ENCODE data around the gene CFAP92.

CFAP92 gene

DNA sequence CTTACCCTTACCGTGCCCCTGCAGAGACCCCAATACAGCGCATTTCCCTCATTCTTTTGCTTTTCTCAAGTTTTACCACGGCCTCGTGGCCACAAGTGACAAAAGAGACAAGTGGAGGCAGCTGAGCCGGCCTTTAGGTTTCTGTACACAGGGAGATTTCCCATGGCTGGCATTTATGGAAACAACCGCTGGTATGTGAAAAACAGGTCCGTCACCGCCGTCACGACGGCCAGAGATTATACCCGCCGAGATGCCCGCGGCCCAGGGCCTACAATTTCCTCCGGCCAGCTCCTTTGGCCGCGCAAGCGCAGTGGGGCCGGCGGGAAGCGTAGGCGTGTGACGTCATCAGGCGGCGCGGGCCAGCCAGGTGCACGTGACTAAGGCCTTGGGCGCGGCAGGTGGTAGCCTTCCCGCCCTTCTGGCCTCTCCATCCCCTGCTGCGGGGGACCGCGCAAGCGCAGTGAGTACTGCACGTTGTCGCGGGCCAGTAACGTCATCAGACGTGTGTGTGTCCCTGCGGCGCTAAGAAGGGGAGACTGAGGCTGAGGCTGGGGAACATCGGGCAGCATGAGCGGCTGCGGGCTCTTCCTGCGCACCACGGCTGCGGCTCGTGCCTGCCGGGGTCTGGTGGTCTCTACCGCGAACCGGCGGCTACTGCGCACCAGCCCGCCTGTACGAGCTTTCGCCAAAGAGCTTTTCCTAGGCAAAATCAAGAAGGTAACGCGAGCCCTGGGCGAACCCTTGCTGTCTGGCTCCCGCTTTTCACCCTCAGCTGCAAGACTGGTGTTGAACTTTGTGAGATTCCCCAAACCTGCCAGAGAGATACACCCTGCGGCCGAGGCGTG lies 114.5 kb downstream of the CFAP92 start, which contains the start of gene ACAD9:
Gene ACAD9 (plus strand): TSS at position 496 of the 845 bp plus-strand sequence. CDS start 72 bp downstream, at position 568.
- Histone ChIP-seq H3K27ac (ENCODE audit: low read length) (peak within 1 kb of the TSS; percentile 81), H3K36me3 (replicated peaks; ENCODE audit: insufficient read depth, low read length) (no peaks in the 10 kb centered on the region), H3K9ac (ENCODE audit: low read length) (peak within 1 kb of the TSS; percentile 95), H3K4me2 (ENCODE audit: low read depth, low read length) (peak within 1 kb of the TSS; percentile 89), H3F3A (ENCODE audit: insufficient read depth, low read length) (no peaks in the 10 kb centered on the region), H3K27me3 (replicated peaks; ENCODE audit: insufficient read depth, low read length) (no peaks in the 10 kb centered on the region), H3K9me3 (replicated peaks; ENCODE audit: insufficient read depth, low read length) (no peaks in the 10 kb centered on the region), H3K4me1 (ENCODE audit: low read length) (peaks cover 9% of the 10 kb centered on the region), H3K9me2 (replicated peaks; ENCODE audit: insufficient read depth, low read length) (no peaks in the 10 kb centered on the region), H2AFZ (ENCODE audit: low read length) (peak within 1 kb of the TSS; percentile 95), H3K4me3 (ENCODE audit: low read length) (peak within 1 kb of the TSS; percentile 76), H3K79me2 (ENCODE audit: low read length) (peaks cover 66% of the 10 kb centered on the region), H4K20me1 (ENCODE audit: insufficient read depth, low read length) (no peaks in the 10 kb centered on the region)
- peak; percentile 98 for DNase-seq
- no peak for TF ChIP-seq EZH2 (optimal IDR thresholded peaks at IDR 0.05; ENCODE audit: low read depth, low read length)
- no peak for TF ChIP-seq EZH2phosphoT487 (IDR thresholded peaks at IDR 0.05; ENCODE audit: low read length)
- TF ChIP-seq, protein P1, sequence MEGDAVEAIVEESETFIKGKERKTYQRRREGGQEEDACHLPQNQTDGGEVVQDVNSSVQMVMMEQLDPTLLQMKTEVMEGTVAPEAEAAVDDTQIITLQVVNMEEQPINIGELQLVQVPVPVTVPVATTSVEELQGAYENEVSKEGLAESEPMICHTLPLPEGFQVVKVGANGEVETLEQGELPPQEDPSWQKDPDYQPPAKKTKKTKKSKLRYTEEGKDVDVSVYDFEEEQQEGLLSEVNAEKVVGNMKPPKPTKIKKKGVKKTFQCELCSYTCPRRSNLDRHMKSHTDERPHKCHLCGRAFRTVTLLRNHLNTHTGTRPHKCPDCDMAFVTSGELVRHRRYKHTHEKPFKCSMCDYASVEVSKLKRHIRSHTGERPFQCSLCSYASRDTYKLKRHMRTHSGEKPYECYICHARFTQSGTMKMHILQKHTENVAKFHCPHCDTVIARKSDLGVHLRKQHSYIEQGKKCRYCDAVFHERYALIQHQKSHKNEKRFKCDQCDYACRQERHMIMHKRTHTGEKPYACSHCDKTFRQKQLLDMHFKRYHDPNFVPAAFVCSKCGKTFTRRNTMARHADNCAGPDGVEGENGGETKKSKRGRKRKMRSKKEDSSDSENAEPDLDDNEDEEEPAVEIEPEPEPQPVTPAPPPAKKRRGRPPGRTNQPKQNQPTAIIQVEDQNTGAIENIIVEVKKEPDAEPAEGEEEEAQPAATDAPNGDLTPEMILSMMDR (IDR thresholded peaks at IDR 0.05; ENCODE audit: low read length): no peak

DNA sequence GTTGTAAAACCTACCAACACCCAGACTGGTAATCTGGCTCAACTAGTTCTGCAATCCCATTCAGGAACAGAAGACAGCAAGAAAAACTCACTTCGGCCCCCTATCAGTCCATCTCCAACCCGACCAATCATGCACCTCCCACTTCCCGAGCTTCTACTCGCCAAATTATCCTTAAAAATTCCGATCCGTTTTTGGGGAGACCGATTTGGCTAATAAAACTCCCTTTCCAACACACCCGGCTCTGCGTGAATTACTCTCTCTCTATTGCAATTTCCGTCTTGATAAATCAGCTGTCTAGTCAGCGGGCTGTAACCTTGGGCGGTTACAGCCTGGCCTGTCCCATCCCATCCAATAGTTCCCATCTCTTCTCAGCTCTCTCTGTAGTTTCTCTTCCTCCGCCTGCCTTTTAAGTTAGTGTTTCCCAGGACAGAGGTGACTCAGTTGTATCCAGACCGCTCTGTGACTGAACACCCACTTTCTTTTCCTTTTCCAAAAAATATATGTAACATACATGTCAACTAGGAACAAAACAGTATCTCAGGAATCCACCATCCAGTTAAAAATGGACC lies 115.2 kb downstream of the CFAP92 start:
- Histone ChIP-seq H3K79me2 (ENCODE audit: low read length) (peaks cover 59% of the 10 kb centered on the region), H3K4me1 (ENCODE audit: low read length) (peaks cover 5% of the 10 kb centered on the region), H4K20me1 (ENCODE audit: insufficient read depth, low read length) (no peaks in the 10 kb centered on the region), H3K27ac (ENCODE audit: low read length) (peak overlapping the region; percentile 81), H3K9me2 (replicated peaks; ENCODE audit: insufficient read depth, low read length) (no peaks in the 10 kb centered on the region), H3K36me3 (replicated peaks; ENCODE audit: insufficient read depth, low read length) (no peaks in the 10 kb centered on the region), H3K27me3 (replicated peaks; ENCODE audit: insufficient read depth, low read length) (no peaks in the 10 kb centered on the region), H3F3A (ENCODE audit: insufficient read depth, low read length) (no peaks in the 10 kb centered on the region), H3K4me2 (ENCODE audit: low read depth, low read length) (peak overlapping the region; percentile 89), H3K9ac (ENCODE audit: low read length) (peak overlapping the region; percentile 95), H3K4me3 (ENCODE audit: low read length) (peak overlapping the region; percentile 76), H3K9me3 (replicated peaks; ENCODE audit: insufficient read depth, low read length) (no peaks in the 10 kb centered on the region), H2AFZ (ENCODE audit: low read length) (peak overlapping the region; percentile 22)
- TF ChIP-seq, protein P1 (IDR thresholded peaks at IDR 0.05; ENCODE audit: low read length): no peak
- no peak for TF ChIP-seq EZH2phosphoT487 (IDR thresholded peaks at IDR 0.05; ENCODE audit: low read length)
- no peak for TF ChIP-seq EZH2 (optimal IDR thresholded peaks at IDR 0.05; ENCODE audit: low read depth, low read length)
- peak; percentile 56 for DNase-seq

DNA sequence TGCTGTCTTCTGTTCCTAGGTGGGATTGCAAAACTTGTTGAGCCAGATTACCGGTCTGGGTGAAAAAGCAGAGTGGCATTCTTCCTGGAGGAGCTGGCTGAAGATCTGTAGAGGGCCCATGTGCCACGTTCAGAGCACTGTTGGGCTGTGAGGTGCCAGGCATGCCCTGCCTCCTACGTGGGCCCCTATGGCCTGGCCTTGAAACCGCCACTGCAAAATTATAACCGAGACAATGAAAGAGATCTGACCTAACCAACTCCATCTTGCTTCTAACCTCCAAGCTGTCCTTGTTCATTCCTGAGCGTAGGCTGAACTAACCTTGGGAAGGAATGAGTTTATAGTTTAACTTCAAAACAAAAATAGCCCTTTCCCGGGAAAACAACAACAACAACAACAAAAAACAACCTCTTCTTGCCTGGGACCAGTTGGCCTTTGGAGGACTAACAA lies 115.8 kb downstream of the CFAP92 start:
- Histone ChIP-seq H3K27ac (ENCODE audit: low read length) (no peak overlapping the region), H3K9me3 (replicated peaks; ENCODE audit: insufficient read depth, low read length) (no peaks in the 10 kb centered on the region), H3K79me2 (ENCODE audit: low read length) (peaks cover 53% of the 10 kb centered on the region), H3K27me3 (replicated peaks; ENCODE audit: insufficient read depth, low read length) (no peaks in the 10 kb centered on the region), H3K4me3 (ENCODE audit: low read length) (peak overlapping the region; percentile 76), H3K4me1 (ENCODE audit: low read length) (peaks cover 4% of the 10 kb centered on the region; the same call in 1 of the 2 replicates), H3K36me3 (replicated peaks; ENCODE audit: insufficient read depth, low read length) (no peaks in the 10 kb centered on the region), H3K9ac (ENCODE audit: low read length) (peak overlapping the region; percentile 95; the same call in 1 of the 2 replicates), H4K20me1 (ENCODE audit: insufficient read depth, low read length) (no peaks in the 10 kb centered on the region), H3K4me2 (ENCODE audit: low read depth, low read length) (peak overlapping the region; percentile 89), H3K9me2 (replicated peaks; ENCODE audit: insufficient read depth, low read length) (no peaks in the 10 kb centered on the region), H3F3A (ENCODE audit: insufficient read depth, low read length) (no peaks in the 10 kb centered on the region), H2AFZ (ENCODE audit: low read length) (no peak overlapping the region)
- TF ChIP-seq EZH2 (optimal IDR thresholded peaks at IDR 0.05; ENCODE audit: low read depth, low read length) (no peak), EZH2phosphoT487 (IDR thresholded peaks at IDR 0.05; ENCODE audit: low read length) (no peak)
- TF ChIP-seq, protein P1 (IDR thresholded peaks at IDR 0.05; ENCODE audit: low read length): no peak
- DNase-seq: no peak

Measured in MM.1S (cell line).